Parathyroid adenoma (tissue), 2 donors: ENCODE measurements around the gene C2CD3.
A peak's percentile ranks its signal among the peaks of the same experiment; 100 is the strongest.

Experiments
- H2AFZ ChIP-seq: fragments of 300-600 bp; sonication (generic); one replicate; pipeline ENCODE4 v1.7.0; 2017; ENCODE audit warnings: antibody characterized with exemption, mild to moderate bottlenecking
- H3K27ac ChIP-seq: fragments of 300-600 bp; sonication (generic); one replicate; pipeline ENCODE4 v1.7.0; 2017
- H3K27me3 ChIP-seq: fragments of 300-600 bp; sonication (generic); one replicate; pipeline ENCODE4 v1.7.0; 2017; ENCODE audit warnings: low read length; ENCODE audit not compliant: control insufficient read depth, insufficient read depth
- H3K36me3 ChIP-seq: fragments of 300-600 bp; sonication (generic); one replicate; pipeline ENCODE4 v1.7.0; 2017; ENCODE audit warnings: low read length; ENCODE audit not compliant: control insufficient read depth, insufficient read depth
- H3K4me1 ChIP-seq: fragments of 300-600 bp; sonication (generic); one replicate; pipeline ENCODE4 v1.7.0; 2017; ENCODE audit warnings: control low read depth
- H3K4me2 ChIP-seq: fragments of 300-600 bp; sonication (generic); one replicate; pipeline ENCODE4 v1.7.0; 2017; ENCODE audit warnings: low read length
- H3K4me3 ChIP-seq: fragments of 300-600 bp; sonication (generic); one replicate; pipeline ENCODE4 v1.7.0; 2017; ENCODE audit warnings: low read depth, low read length
- H3K79me2 ChIP-seq: fragments of 300-600 bp; sonication (generic); one replicate; pipeline ENCODE4 v1.7.0; 2017; ENCODE audit warnings: control low read depth
- H3K9ac ChIP-seq: fragments of 300-600 bp; sonication (generic); one replicate; pipeline ENCODE4 v1.7.0; 2017; ENCODE audit warnings: mild to moderate bottlenecking
- H3K9me3 ChIP-seq: fragments of 300-600 bp; sonication (generic); one replicate; pipeline ENCODE4 v1.7.0; 2017; ENCODE audit warnings: low read length; ENCODE audit not compliant: control insufficient read depth
- CTCF ChIP-seq: fragments of 300-600 bp; sonication (generic); IDR thresholded peaks from one replicate; pipeline ENCODE4 v1.7.0; 2017; ENCODE audit warnings: antibody characterized with exemption, mild to moderate bottlenecking
- donor health status: primary hyperparathyroidism.

The C2CD3 gene

GRCh38 chr11:74081428-74081827 lies 89.4 kb downstream of the C2CD3 start:
- H3K4me1 ChIP-seq, result no peaks in the 10 kb centered on the region
- no peak overlapping the region for H3K27ac ChIP-seq
- no peaks in the 10 kb centered on the region for H3K9me3 ChIP-seq
- TF ChIP-seq CTCF, result no peak
- no peaks in the 10 kb centered on the region for H3K36me3 ChIP-seq
- no peak overlapping the region for H2AFZ ChIP-seq
- H3K4me3 ChIP-seq, result no peak overlapping the region
- no peaks in the 10 kb centered on the region for H3K27me3 ChIP-seq
- H3K4me2 ChIP-seq, result no peak overlapping the region
- H3K79me2 ChIP-seq, result no peaks in the 10 kb centered on the region
- H3K9ac ChIP-seq, result no peak overlapping the region

- Histone ChIP-seq H3K27ac (no peak overlapping the region), H3K27me3 (no peaks in the 10 kb centered on the region), H3K4me3 (no peak overlapping the region), H3K4me2 (no peak overlapping the region), H3K9me3 (no peaks in the 10 kb centered on the region), H2AFZ (no peak overlapping the region), H3K4me1 (no peaks in the 10 kb centered on the region), H3K79me2 (no peaks in the 10 kb centered on the region), H3K9ac (no peak overlapping the region), H3K36me3 (no peaks in the 10 kb centered on the region)
- no peak for TF ChIP-seq CTCF
These were observed 93.6 kb downstream of the C2CD3 start for GRCh38 chr11:74077193-74077592.

- Histone ChIP-seq H3K36me3 (no peaks in the 10 kb centered on the region), H3K9ac (no peak overlapping the region)
These were observed 98.1 kb downstream of the C2CD3 start for GRCh38 chr11:74072721-74073120.

GRCh38 chr11:74072286-74072685 lies 98.5 kb downstream of the C2CD3 start:
- no peaks in the 10 kb centered on the region for H3K9me3 ChIP-seq
- H3K4me1 ChIP-seq, result peaks cover 9% of the 10 kb centered on the region
- no peak overlapping the region for H3K27ac ChIP-seq
- H3K27me3 ChIP-seq, result no peaks in the 10 kb centered on the region
- H3K4me3 ChIP-seq, result no peak overlapping the region
- TF ChIP-seq CTCF, result no peak
- no peaks in the 10 kb centered on the region for H3K79me2 ChIP-seq
- H3K9ac ChIP-seq, result no peak overlapping the region
- H2AFZ ChIP-seq, result no peak overlapping the region
- no peak overlapping the region for H3K4me2 ChIP-seq
- no peaks in the 10 kb centered on the region for H3K36me3 ChIP-seq

More at GRCh38 chr11:74072721-74073120, 98.1 kb downstream of the C2CD3 start:
- Histone ChIP-seq H3K27ac (no peak overlapping the region), H3K9me3 (no peaks in the 10 kb centered on the region), H3K4me2 (no peak overlapping the region), H3K4me3 (no peak overlapping the region), H2AFZ (no peak overlapping the region), H3K79me2 (no peaks in the 10 kb centered on the region), H3K27me3 (no peaks in the 10 kb centered on the region), H3K4me1 (peaks cover 9% of the 10 kb centered on the region)
- no peak for TF ChIP-seq CTCF

- Histone ChIP-seq H3K27me3 (no peaks in the 10 kb centered on the region), H3K4me2 (no peak overlapping the region), H3K4me1 (peaks cover 9% of the 10 kb centered on the region), H3K27ac (peak overlapping the region; percentile 69), H2AFZ (peak overlapping the region; percentile 24), H3K36me3 (no peaks in the 10 kb centered on the region), H3K4me3 (no peak overlapping the region), H3K79me2 (no peaks in the 10 kb centered on the region), H3K9me3 (no peaks in the 10 kb centered on the region), H3K9ac (no peak overlapping the region)
- no peak for TF ChIP-seq CTCF
These were observed 99.9 kb downstream of the C2CD3 start for GRCh38 chr11:74070723-74071492.
